NCI-H2029 (cell line): ENCODE measurements around the gene HOXD13.

ENCODE experiments used
- DNase-seq: peaks from one replicate; lab custom pipeline; 2025; lab: John Stamatoyannopoulos, UW

The HOXD13 gene

DNA sequence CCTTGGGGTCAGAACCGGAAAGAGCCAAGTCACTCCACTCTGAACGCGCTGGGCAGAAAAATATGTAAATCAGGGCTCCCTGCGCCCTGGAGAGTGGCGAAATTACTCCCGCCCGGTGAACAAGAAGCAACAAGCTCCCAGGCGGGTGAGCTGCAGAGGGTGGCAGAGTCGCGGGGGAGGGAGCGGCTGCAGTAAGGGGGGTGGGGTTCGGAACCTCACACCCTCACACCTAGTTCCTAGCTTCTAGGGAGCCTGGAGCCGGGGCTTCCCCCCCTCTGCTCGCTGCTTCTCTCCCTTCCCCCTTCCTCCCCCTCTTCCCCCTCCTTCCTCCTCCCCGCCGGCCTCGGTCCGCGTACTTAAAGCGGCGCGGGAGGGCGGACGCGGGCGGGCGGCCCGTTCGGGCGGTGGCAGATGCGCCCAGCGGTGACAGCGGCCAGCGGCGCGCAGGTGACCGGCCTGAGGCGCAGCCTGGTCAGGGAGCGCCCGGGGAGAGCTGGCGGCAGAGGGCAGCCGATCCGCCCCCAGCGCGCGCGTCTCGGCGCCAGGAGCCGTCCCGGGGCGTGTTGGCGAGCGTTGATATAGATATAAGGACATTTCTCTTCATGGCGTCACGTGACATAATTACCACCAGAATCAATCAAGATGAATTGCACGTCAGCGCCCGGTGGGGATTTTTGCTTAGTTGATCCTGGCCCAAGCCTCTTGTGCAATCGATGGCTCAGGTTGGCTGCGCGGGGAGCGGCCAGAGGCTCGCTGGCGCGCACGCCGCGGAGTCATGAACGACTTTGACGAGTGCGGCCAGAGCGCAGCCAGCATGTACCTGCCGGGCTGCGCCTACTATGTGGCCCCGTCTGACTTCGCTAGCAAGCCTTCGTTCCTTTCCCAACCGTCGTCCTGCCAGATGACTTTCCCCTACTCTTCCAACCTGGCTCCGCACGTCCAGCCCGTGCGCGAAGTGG, 14.3 kb downstream of the HOXD13 start, which contains the start of gene HOXD11:
Gene HOXD11 (plus strand): TSS at position 700 of the 959 bp plus-strand sequence. CDS start 76 bp downstream, at position 776.
- DNase-seq: peak; percentile 75

DNA sequence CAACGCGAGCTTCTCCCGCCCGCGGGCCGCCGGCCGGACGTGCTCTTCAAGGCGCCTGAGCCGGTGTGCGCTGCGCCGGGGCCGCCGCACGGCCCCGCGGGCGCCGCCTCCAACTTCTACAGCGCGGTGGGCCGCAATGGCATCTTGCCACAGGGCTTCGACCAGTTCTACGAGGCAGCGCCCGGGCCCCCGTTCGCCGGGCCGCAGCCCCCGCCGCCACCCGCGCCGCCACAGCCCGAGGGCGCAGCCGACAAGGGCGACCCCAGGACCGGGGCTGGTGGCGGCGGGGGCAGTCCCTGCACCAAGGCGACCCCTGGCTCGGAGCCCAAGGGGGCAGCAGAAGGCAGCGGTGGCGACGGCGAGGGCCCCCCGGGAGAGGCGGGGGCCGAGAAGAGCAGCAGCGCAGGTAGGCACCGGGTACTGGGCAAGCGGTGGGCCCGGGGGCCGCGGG, 15.2 kb downstream of the HOXD13 start:
- peak; percentile 18 for DNase-seq

DNA sequence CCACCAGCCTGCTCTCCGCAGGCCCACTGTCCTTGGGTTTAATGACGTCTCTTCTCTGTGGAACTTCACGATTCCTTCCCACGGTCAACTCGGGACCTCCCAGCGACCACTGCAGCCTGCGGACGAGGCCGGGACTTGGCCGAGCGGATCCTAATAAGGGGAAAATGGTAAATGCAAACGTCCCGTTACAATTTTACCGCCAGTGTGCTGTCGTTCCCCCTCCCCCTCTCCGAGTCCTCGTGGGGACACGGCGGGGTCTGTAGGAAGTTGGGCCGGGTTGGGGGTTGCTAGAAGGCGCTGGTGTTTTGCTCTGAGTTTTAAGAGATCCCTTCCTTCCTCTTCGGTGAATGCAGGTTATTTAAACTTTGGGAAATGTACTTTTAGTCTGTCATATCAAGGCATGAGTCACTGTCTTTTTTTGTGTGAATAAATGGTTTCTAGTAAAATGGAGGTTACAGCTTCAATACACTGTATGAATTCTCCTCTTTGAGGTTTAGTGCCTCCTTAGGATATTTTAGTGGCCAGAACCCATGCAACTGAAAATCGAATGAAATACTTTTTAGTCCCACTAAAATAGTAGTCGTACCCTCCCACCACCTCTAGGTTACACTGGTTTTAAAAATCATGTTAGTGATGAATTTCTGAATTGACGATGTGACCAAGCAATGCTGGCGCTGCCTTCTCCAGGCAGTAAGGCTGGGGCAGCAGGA, 16.8 kb downstream of the HOXD13 start:
- no peak for DNase-seq

DNA sequence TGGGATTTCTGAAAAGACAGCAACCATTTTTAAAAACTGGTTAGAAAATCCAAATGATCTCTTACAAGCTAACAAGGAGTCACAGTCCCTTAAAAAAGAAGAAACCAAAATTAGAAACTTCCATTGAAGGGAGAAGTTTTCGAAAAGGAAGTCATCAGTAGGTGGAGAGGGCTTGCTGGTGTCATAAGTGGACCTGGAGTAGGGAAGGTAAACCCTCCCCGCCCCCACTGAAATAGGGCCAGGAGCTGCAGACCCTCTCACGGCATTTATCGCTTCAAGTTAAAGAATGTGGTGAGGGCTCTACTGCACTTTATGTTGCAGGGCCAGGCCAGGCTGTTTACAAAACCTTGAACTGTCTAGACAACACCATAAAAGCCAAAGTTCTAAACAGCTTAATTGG, 17.4 kb downstream of the HOXD13 start:
- DNase-seq: no peak

DNA sequence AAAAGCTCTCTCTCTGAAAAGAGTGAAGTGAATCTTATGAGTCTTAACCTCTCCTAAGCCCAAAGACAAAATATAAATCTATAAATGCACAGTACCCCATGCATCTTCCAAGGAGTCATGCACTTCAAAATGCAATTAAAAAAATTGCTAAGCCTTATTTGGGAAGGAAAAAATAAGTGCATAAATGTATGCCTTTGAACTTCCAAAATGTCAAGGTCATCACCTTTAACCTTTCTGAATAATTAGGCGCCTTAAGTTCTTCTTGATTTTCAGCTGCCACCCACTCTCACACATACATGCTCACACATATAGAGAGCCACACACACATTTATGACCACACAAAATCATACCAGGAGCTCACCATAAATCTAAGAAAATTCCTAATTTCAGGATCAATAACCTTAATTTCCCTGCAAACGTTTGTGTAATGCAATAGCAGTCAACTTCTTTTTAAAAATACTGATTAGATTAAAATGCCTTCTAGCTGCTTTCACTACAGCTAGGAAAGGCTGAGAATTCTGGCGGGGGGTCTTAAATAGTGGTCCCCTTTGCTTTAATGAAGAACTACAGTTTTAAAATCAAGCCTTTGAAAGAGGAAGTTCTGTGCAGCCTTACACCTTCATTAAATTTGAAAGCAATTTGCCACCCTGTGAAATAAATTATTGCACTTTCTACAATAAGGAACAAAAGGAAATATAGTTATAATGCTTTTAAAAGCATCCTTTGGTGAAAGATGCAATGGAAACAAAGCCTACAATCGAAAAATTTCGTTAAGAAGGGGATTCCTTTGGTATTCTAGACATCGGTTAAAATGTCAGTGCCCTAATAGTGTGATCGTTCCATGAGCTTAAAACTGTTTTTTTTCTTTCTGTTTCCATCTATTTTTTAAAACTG, 18.1 kb downstream of the HOXD13 start:
- DNase-seq: no peak

DNA sequence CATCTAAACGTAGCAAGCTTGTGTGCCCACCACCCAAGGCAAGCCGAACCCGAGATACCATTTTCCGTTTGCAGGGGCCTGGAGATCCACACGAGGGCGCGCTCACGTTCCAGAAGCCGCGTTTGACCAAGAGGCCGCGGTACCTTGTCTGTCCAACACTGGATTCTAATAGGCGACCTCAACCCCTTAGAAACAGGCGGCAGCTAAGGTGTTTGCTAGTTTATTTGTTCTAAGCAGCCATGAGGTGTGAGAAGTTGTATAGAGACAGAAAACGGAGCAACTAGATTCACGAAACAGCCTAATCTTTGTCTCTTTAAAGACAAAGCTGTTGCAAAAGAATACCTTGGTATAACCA, 18.8 kb downstream of the HOXD13 start:
- DNase-seq: peak; percentile 58

DNA sequence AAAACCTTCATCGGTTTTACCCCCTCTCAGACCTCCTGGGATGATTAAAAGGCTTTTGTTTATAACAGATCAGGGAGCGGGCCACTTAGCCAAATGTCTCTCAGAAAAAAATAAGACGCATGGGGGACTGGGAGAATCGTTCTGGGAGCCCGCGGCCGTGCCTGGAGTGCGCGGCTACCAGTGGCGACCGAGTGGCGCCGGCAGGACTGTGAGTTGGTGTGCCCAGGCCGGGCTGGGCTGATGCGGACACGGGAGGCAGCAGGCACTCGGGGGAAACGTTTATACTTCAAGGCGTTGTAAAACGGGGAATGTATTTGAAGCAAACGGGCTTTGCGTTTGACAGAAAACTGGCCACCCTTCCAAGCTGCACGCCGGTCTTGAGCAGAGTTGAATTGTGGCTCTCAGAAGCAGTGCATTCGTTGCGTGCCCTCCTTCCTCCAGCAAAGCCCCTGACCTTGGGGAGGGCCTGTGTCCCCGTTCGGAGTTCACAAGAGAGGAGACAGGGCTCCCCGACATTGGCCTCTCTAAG, 19.4 kb downstream of the HOXD13 start:
- no peak for DNase-seq

DNA sequence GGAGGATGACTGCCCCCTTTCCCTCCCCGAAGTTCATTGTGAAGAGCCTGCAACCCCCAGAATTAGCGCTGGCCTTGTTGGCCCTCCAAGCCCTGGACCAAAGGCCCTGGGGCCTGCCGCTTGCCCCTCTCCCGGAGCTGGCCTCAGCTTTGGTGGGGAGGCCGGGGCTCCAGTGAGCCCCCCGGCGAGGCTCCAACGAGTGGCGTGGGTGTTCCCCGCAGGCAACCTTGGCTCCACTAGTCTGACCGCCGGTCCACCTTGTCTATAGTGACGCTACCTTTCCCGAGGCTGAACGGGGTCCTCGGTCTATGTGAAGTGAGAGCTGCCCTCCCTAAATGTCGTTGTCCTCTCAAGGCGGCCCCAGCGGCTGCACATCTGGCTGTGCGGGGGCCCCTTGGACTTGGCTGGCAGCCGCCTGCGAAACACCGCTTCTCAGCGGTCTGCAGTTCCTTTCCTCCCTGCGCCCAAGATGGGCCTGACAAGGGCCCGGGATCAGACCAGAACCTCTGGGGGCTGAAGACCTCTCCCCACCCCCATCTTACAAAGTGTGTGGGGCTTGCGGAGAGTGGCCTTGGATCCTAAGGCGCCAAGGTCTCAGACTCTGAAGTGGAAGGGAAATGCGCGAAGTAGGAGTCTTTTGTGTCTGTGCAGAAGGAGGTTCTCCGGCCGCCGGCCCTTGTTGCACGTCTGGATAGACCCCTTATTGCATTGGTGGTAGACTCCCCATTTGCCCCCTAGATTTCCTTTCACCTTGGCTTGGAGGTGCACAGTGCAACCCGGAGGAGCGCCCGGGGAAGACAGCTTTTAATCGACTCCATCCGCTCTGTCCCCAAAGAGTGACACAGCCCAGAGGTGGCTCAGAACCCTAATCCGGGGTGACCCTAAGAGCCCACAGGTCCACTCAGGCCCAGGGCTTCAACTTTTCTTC, 20.1 kb downstream of the HOXD13 start:
- no peak for DNase-seq

DNA sequence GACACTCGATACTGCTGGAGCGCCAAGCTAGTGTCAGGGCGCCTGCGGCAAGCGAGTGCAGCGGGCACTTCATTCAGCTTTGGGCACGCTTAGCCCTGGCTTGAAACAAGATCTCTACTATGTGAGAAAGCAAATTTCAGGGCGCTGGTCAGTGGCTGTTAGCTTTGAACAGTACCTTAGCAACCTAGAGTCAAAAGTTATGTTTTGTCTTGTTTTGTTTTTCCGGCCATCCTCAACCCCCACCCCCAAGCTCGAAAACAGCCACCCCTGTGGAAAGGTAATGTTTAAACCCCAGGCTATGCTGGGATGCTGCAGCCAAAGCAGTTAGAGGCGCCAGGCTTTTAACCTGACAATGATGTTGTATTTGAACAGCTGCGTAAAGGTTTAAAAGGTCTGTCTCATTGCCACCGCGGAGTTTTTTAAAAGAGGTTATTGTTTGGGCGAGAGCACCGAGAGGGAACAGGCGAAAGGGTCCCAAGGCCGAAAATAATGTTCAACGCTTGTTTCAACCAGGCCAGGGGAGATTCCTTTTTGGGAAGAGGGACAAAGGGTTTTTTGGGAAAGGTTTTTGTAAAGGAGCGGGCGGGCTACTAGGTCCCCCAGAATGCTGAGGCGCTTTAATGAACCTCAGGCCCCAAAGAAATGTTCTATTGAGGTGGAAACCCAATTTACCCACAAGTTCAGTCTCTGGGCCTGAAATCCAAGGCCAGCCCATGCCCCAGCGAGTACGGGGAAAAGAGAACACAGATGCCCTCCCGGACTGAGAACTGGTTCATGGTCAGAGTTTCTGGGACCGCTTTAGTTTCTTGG, 21.8 kb downstream of the HOXD13 start:
- DNase-seq: peak; percentile 82

DNA sequence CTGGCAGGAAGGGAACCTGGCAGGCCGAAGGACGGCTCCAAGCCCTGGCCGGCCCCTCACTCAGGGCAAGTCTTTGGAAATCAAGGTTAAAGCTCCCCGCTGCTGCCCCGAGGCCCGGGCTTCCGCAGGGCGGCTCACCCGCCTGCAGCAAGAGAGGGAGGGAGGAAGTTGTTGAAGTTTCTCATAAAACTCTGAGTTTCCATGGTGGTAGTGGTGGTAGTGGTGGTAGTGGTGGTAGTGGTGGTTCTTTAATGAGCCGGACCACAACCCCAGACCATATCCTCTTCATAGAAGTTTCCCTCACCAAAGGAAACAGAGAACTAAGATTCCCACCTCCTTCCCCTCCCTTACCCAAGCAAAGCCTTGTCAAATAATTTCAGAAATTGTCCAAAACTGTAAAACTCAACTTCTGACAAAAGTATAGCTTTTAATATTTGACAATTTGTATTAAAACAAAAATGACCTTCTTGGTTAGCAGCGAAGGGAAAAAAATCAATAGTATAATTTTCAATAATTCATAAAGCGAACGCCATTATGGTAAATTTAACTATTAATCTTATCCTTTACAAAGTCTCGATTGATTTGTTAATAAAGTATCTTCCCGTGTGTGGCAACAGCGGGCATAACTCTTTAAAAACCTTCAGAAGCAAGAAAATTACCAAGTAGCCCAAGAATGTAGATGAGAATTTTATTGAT, 22.6 kb downstream of the HOXD13 start:
- no peak for DNase-seq

DNA sequence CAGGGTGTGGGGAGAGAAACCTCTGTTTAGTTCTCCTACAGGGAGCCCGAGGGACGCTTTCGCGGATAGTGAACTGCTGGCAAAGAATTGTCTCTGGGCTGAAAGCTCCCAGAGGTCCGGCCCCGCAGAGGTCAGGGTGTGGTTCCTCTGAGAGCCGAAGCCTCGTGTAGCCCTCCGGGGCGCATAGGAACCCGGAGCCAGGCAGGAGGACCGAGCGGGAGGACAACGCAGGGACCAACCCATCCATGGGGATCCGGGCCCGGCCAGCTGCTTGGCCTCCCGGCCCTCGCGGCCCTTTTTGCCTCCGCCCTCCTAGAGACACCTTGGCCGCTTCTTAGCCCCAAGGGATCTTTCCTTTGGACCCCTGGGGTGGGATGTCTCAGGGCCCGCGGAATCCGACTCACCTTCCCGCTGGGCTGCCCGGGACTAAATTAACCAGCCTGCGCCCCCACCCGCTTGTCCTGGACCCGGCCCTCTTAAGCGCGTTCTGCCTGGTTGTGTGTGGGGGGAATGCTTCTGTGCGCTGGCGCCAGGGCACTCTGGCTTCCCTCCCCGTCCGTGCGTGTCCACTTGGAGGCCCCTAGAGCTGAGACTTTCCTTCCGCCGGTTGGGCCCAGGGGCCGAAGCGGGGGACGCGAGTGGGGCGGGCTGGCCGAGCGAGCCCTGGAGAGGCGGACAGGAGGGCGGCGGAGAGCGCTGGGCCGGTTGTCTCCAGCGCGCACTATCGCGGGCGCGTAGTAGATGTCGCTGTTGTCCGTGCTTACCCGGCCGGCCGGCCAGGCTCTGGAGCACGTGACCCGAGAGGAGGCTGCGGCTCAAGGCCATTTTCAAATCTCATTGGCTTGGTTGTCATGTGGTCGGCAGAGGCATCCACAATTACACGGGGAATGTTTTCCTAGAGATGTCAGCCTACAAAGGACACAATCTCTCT, 23.6 kb downstream of the HOXD13 start, which contains the start of gene HOXD10:
Gene HOXD10 (plus strand): TSS at position 896 of the 931 bp plus-strand sequence. CDS start 56 bp downstream, outside the sequence.
- no peak for DNase-seq

DNA sequence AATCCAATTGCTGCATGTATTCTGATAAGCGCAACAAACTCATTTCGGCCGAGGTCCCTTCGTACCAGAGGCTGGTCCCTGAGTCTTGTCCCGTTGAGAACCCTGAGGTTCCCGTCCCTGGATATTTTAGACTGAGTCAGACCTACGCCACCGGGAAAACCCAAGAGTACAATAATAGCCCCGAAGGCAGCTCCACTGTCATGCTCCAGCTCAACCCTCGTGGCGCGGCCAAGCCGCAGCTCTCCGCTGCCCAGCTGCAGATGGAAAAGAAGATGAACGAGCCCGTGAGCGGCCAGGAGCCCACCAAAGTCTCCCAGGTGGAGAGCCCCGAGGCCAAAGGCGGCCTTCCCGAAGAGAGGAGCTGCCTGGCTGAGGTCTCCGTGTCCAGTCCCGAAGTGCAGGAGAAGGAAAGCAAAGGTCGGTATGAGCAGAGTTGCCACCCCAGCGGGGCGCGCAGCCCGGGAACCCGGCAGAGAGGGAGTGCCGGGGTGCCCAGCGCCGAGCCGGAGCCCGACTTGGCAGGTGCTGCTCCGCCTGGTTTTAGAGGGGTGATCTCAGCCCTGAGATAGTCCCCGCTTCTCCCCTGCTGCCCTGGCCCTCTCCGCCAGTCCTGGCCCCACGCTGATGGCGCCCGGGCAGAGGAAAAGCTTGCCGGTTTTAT, 24.8 kb downstream of the HOXD13 start:
- DNase-seq: no peak

DNA sequence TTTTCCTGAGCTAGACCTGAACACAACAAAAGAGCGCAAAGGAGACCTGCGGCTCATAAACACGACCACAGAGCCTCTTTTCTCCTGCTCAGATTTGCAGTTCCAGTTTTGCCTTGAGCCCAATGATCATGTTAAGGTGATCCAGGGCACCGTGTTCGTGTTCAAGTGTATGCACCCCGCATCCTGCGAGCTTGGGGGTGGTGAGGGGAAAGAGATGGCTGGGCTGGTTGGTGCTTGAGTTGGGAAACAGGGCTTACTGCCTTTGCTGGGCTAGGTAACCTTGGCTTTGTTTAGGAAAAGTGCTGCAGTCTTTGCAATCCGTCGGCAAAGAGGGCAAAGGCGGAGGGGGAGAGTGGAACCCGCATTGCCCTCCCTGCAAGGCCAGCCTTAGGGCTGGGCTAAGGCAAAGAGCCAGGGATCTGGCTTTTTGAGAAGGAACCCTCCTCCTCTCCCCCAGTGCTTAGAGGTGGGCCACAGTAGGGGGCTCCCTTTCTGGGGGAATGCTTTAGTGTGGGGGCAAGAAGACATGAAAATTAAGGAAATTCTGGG, 25.4 kb downstream of the HOXD13 start:
- no peak for DNase-seq

DNA sequence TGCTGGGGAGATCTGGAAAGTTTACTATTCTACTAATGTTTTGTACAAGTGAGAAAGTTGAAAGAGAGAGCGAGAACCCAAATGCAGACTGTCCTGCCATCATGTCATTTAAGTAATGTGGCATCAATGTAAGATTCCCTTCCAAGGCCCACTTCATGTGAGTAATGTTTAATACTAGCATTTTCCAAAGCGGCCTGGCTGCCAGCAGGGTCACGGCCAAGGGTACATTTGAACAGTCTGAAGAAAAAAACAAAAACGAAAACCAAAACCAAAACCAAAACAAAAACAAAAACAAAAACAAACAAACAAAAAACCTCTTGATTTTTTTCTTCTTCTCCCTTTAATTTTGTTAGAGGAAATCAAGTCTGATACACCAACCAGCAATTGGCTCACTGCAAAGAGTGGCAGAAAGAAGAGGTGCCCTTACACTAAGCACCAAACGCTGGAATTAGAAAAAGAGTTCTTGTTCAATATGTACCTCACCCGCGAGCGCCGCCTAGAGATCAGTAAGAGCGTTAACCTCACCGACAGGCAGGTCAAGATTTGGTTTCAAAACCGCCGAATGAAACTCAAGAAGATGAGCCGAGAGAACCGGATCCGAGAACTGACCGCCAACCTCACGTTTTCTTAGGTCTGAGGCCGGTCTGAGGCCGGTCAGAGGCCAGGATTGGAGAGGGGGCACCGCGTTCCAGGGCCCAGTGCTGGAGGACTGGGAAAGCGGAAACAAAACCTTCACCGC, 26.2 kb downstream of the HOXD13 start:
- DNase-seq: peak; percentile 83

DNA sequence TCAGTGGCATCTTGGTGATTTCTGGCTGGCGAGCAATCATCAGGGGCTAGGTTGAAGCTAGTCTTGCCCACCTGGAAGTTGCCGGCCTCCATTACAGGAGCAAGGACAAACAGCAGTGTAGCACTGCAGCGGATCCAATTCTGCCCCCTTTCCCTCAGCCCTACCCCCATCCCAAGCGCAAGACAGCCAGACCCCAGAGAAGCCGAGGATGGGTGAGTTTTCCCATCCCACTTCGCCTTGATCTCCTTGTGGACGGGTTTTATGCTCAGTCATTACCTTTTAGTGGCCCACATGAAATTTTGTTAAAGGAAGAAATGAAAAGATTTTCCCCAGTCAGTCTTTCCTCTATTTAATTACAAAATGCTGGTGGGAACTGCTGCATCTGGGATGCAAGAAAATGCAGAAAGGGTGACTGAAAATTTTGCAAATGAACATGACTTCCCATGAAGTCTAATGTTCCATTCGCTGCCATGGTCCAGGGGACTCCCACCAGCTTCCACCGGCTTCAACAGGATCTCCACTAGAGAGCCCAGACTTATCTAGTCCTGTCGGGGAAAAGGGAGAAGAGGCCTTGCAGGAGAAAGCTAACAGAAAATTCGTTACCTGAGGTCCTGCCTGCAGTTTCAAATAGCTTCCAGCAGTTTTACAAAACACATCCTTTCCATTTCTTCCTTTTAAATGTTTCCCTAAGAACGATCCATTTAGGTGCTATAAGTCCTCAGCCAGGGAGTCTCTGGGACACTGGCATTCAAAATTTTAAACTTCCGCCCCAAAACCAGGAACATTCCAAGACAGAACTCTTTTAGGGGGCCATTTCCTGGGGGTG, 28.1 kb downstream of the HOXD13 start:
- no peak for DNase-seq
